HG02970 (cell line): ENCODE results near the gene TUBGCP2.

ENCODE experiments used
- ATAC-seq: cut with Tn5 transposase; IDR thresholded peaks from one replicate; pipeline ENCODE4 v1.9.1; 2021; ENCODE audit warnings: mild to moderate bottlenecking, moderate library complexity, moderate number of reproducible peaks; ENCODE audit not compliant: unreplicated experiment, low FRiP score

The TUBGCP2 gene

GRCh38 chr10:133280391-133281059 lies 28.1 kb downstream of the TUBGCP2 start:
- no peak for ATAC-seq

- ATAC-seq = no peak
These were observed 29.1 kb downstream of the TUBGCP2 start for GRCh38 chr10:133279326-133280226.

- ATAC-seq = no peak
These were observed 30.0 kb downstream of the TUBGCP2 start for GRCh38 chr10:133278577-133279265.

- ATAC-seq = no peak
These were observed 30.6 kb downstream of the TUBGCP2 start for GRCh38 chr10:133277993-133278576.

- no peak for ATAC-seq
These were observed 31.2 kb downstream of the TUBGCP2 start for GRCh38 chr10:133277277-133277992.

GRCh38 chr10:133276435-133277201 lies 32.1 kb downstream of the TUBGCP2 start, which contains the start of gene ADAM8:
ADAM8 (minus strand) TSS chr10:133276868; CDS start chr10:133276817, 51 bp downstream.
- ATAC-seq = peak; percentile 35

- no peak for ATAC-seq
These were observed 32.6 kb downstream of the TUBGCP2 start for GRCh38 chr10:133276100-133276434.

- peak; percentile 29 for ATAC-seq
These were observed 33.0 kb downstream of the TUBGCP2 start for GRCh38 chr10:133275684-133276092.

- peak; percentile 48 for ATAC-seq
These were observed 33.7 kb downstream of the TUBGCP2 start for GRCh38 chr10:133274751-133275683.

GRCh38 chr10:133273534-133274143 lies 35.0 kb downstream of the TUBGCP2 start:
- ATAC-seq = no peak

- ATAC-seq = no peak
These were observed 35.7 kb downstream of the TUBGCP2 start for GRCh38 chr10:133272964-133273420.

GRCh38 chr10:133272301-133272963 lies 36.2 kb downstream of the TUBGCP2 start:
- no peak for ATAC-seq

- no peak for ATAC-seq
These were observed 37.0 kb downstream of the TUBGCP2 start for GRCh38 chr10:133271521-133272300.

GRCh38 chr10:133270773-133271297 lies 37.8 kb downstream of the TUBGCP2 start:
- no peak for ATAC-seq

- ATAC-seq = no peak
These were observed 38.5 kb downstream of the TUBGCP2 start for GRCh38 chr10:133270204-133270603.

GRCh38 chr10:133269367-133269766 lies 39.3 kb downstream of the TUBGCP2 start:
- no peak for ATAC-seq
